Measurements from ENCODE around the gene METTL6.
"Not testable (repeated sequence)": the region's sequence is repeated elsewhere in the genome, so short reads cannot be mapped to it uniquely, and the experiment has no call there.

The METTL6 gene

GRCh38 chr3:15467227-15468181 lies 40.2 kb upstream of the METTL6 start:
- CTCF ChIA-PET, result interaction anchor here (1.0 kb wide), 1 partner anchor 226 kb away, joined by 3 read pairs; no protein-coding TSS in a partner anchor
- no peak for DNase-seq (ENCODE audit: low read depth, low spot score)

GRCh38 chr3:15465876-15466585 lies 38.7 kb upstream of the METTL6 start:
- ChIA-PET CTCF (interaction anchor here (1.0 kb wide), 1 partner anchor 225 kb away, joined by 3 read pairs; no protein-coding TSS in a partner anchor), POLR2A (no interaction called here)
- H3K4me3 ChIP-seq (ENCODE audit: low read depth, low read length), result no peak overlapping the region
- TF ChIP-seq CTCF (IDR thresholded peaks at IDR 0.05; ENCODE audit: insufficient read depth, low read length, missing control alignments), result no peak
- no peak for DNase-seq (ENCODE audit: low read depth, low spot score)

More at GRCh38 chr3:15467227-15468181, 40.2 kb upstream of the METTL6 start:
- POLR2A ChIA-PET, result interaction anchor here (0.6 kb wide), 1 partner anchor 20 kb away, joined by 3 read pairs; no protein-coding TSS in a partner anchor
- no peak for TF ChIP-seq CTCF (IDR thresholded peaks at IDR 0.05; ENCODE audit: insufficient read depth, low read length, missing control alignments)
- H3K4me3 ChIP-seq (ENCODE audit: low read depth, low read length), result no peak overlapping the region

GRCh38 chr3:15462451-15462850 lies 35.1 kb upstream of the METTL6 start:
- H3K4me3 ChIP-seq (ENCODE audit: low read depth, low read length), result no peak overlapping the region
- POLR2A ChIA-PET, result no interaction called here
- CTCF ChIA-PET, result no interaction called here
- DNase-seq (ENCODE audit: low read depth, low spot score), result no peak
- TF ChIP-seq CTCF (IDR thresholded peaks at IDR 0.05; ENCODE audit: insufficient read depth, low read length, missing control alignments), result no peak

GRCh38 chr3:15460891-15461531 lies 33.7 kb upstream of the METTL6 start:
- no peak for TF ChIP-seq CTCF (IDR thresholded peaks at IDR 0.05; ENCODE audit: insufficient read depth, low read length, missing control alignments)
- no peak overlapping the region for H3K4me3 ChIP-seq (ENCODE audit: low read depth, low read length)
- CTCF ChIA-PET, result interaction anchor here (0.7 kb wide), 1 partner anchor 96 kb away, joined by 3 read pairs; no protein-coding TSS in a partner anchor
- POLR2A ChIA-PET, result interaction anchor here (0.6 kb wide), 1 partner anchor 337 kb away, joined by 4 read pairs; no protein-coding TSS in a partner anchor
- DNase-seq (ENCODE audit: low read depth, low spot score), result no peak

GRCh38 chr3:15458212-15458780 lies 31.0 kb upstream of the METTL6 start:
- ChIA-PET POLR2A (no interaction called here), CTCF (no interaction called here)
- TF ChIP-seq CTCF (IDR thresholded peaks at IDR 0.05; ENCODE audit: insufficient read depth, low read length, missing control alignments), result no peak
- no peak for DNase-seq (ENCODE audit: low read depth, low spot score)
- no peak overlapping the region for H3K4me3 ChIP-seq (ENCODE audit: low read depth, low read length)

GRCh38 chr3:15456915-15457314 lies 29.6 kb upstream of the METTL6 start:
- POLR2A ChIA-PET; H3K4me3 ChIP-seq (ENCODE audit: low read depth, low read length); CTCF ChIA-PET; DNase-seq (ENCODE audit: low read depth, low spot score): not testable (repeated sequence)
